LNCAP (cell line): ENCODE data around the gene SLC26A4.

ENCODE experiments used
- CTCF ChIP-seq: fragments of 450-650 bp; IDR thresholded peaks from 2 replicates; pipeline ENCODE4 v1.5.1; 2017; ENCODE audit warnings: mild to moderate bottlenecking

SLC26A4 gene

GRCh38 chr7:107687656-107688055, 27.0 kb downstream of the SLC26A4 start:
- no peak for TF ChIP-seq CTCF

GRCh38 chr7:107689553-107689952, 28.9 kb downstream of the SLC26A4 start:
- TF ChIP-seq CTCF = no peak

GRCh38 chr7:107690084-107690483, 29.5 kb downstream of the SLC26A4 start:
- no peak for TF ChIP-seq CTCF

GRCh38 chr7:107690611-107691010, 30.0 kb downstream of the SLC26A4 start:
- TF ChIP-seq CTCF = no peak

DNA sequence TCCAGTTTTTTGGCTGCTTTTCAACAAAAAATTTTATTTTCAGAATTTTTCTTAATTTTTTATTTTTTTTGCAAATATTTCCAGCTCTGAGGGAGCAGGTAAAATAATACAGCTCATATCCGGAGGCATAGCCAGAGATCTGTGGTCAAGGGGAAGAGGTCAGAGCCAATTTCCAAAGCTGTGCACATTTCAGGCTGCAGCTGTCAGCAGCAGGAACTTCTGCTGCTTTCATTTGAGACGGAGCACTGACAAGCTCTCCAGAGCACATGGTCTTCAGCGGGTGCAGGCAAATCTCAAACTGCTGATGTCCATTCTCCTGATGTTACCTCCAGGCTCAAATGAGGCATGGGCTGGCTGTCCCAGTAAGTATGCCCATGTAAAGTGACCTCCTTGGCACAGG, 31.1 kb downstream of the SLC26A4 start:
- no peak for TF ChIP-seq CTCF

- TF ChIP-seq CTCF = no peak
Observed at GRCh38 chr7:107692501-107692900, 31.9 kb downstream of the SLC26A4 start.

- no peak for TF ChIP-seq CTCF
Observed at GRCh38 chr7:107693396-107693795, 32.8 kb downstream of the SLC26A4 start.

GRCh38 chr7:107694386-107694785, 33.8 kb downstream of the SLC26A4 start:
- TF ChIP-seq CTCF = no peak
